ENCODE measurements around the gene BCCIP. TPM values are rescaled to one million over a fixed set of nuclear protein-coding genes. Genes with fewer than 3 reads are reported as not detected.

Gene BCCIP
- total RNA-seq, 1 experiment from 2014 or later: 102 TPM

- H3K36me3 Mint-ChIP-seq: peaks cover 20% of the 10 kb centered on the region
- H3K4me3 Mint-ChIP-seq: no peak overlapping the region
- no peak for DNase-seq (ENCODE audit: low spot score)
- no peaks in the 10 kb centered on the region for H3K4me1 Mint-ChIP-seq
- TF ChIP-seq, protein P1, sequence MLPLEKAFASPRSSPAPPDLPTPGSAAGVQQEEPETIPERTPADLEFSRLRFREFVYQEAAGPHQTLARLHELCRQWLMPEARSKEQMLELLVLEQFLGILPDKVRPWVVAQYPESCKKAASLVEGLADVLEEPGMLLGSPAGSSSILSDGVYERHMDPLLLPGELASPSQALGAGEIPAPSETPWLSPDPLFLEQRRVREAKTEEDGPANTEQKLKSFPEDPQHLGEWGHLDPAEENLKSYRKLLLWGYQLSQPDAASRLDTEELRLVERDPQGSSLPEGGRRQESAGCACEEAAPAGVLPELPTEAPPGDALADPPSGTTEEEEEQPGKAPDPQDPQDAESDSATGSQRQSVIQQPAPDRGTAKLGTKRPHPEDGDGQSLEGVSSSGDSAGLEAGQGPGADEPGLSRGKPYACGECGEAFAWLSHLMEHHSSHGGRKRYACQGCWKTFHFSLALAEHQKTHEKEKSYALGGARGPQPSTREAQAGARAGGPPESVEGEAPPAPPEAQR (CRISPR knock-in tag; IDR thresholded peaks at IDR 0.05): no peak
- TF ChIP-seq ZNF671 (CRISPR knock-in tag; IDR thresholded peaks at IDR 0.05): no peak
- no peak for TF ChIP-seq ATF1 (CRISPR knock-in tag; IDR thresholded peaks at IDR 0.05)
- TF ChIP-seq FOXK1 (CRISPR knock-in tag; IDR thresholded peaks at IDR 0.05): no peak
- TF ChIP-seq TEAD1 (CRISPR knock-in tag; IDR thresholded peaks at IDR 0.05): no peak
- TF ChIP-seq MYBL2 (CRISPR knock-in tag; IDR thresholded peaks at IDR 0.05): no peak
- TF ChIP-seq SMAD4 (CRISPR knock-in tag; IDR thresholded peaks at IDR 0.05): no peak
- TF ChIP-seq, protein P2, sequence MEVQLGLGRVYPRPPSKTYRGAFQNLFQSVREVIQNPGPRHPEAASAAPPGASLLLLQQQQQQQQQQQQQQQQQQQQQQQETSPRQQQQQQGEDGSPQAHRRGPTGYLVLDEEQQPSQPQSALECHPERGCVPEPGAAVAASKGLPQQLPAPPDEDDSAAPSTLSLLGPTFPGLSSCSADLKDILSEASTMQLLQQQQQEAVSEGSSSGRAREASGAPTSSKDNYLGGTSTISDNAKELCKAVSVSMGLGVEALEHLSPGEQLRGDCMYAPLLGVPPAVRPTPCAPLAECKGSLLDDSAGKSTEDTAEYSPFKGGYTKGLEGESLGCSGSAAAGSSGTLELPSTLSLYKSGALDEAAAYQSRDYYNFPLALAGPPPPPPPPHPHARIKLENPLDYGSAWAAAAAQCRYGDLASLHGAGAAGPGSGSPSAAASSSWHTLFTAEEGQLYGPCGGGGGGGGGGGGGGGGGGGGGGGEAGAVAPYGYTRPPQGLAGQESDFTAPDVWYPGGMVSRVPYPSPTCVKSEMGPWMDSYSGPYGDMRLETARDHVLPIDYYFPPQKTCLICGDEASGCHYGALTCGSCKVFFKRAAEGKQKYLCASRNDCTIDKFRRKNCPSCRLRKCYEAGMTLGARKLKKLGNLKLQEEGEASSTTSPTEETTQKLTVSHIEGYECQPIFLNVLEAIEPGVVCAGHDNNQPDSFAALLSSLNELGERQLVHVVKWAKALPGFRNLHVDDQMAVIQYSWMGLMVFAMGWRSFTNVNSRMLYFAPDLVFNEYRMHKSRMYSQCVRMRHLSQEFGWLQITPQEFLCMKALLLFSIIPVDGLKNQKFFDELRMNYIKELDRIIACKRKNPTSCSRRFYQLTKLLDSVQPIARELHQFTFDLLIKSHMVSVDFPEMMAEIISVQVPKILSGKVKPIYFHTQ (CRISPR knock-in tag; IDR thresholded peaks at IDR 0.05): no peak
- no peak for TF ChIP-seq ESRRA (CRISPR knock-in tag; IDR thresholded peaks at IDR 0.05; ENCODE audit: borderline replicate concordance)
- TF ChIP-seq, protein P3, sequence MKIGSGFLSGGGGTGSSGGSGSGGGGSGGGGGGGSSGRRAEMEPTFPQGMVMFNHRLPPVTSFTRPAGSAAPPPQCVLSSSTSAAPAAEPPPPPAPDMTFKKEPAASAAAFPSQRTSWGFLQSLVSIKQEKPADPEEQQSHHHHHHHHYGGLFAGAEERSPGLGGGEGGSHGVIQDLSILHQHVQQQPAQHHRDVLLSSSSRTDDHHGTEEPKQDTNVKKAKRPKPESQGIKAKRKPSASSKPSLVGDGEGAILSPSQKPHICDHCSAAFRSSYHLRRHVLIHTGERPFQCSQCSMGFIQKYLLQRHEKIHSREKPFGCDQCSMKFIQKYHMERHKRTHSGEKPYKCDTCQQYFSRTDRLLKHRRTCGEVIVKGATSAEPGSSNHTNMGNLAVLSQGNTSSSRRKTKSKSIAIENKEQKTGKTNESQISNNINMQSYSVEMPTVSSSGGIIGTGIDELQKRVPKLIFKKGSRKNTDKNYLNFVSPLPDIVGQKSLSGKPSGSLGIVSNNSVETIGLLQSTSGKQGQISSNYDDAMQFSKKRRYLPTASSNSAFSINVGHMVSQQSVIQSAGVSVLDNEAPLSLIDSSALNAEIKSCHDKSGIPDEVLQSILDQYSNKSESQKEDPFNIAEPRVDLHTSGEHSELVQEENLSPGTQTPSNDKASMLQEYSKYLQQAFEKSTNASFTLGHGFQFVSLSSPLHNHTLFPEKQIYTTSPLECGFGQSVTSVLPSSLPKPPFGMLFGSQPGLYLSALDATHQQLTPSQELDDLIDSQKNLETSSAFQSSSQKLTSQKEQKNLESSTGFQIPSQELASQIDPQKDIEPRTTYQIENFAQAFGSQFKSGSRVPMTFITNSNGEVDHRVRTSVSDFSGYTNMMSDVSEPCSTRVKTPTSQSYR (CRISPR knock-in tag; IDR thresholded peaks at IDR 0.05): no peak
- no peak for TF ChIP-seq NFATC4 (CRISPR knock-in tag; IDR thresholded peaks at IDR 0.05)
- TF ChIP-seq ELF4 (CRISPR knock-in tag; IDR thresholded peaks at IDR 0.05; ENCODE audit: low read depth): no peak
- POLR2A ChIA-PET: no interaction called here
- no peaks in the 10 kb centered on the region for H3K9me3 Mint-ChIP-seq
- ATAC-seq: no peak
- CTCF ChIA-PET: no interaction called here
- H3K27ac Mint-ChIP-seq: no peak overlapping the region
- no peaks in the 10 kb centered on the region for H3K27me3 Mint-ChIP-seq (ENCODE audit: low read depth)
Measured at GRCh38 chr10:125795128-125795527, 28.2 kb upstream of the BCCIP start.

- DNase-seq (ENCODE audit: low spot score) (no peak), ATAC-seq (no peak)
- ChIA-PET POLR2A (no interaction called here), CTCF (interaction anchor here (0.6 kb wide), 1 partner anchor 994 kb away, joined by 5 read pairs; no protein-coding TSS in a partner anchor)
- Mint-ChIP-seq H3K4me1 (no peaks in the 10 kb centered on the region), H3K27ac (no peak overlapping the region), H3K4me3 (no peak overlapping the region), H3K36me3 (peaks cover 20% of the 10 kb centered on the region), H3K27me3 (ENCODE audit: low read depth) (no peaks in the 10 kb centered on the region), H3K9me3 (no peaks in the 10 kb centered on the region)
- TF ChIP-seq ERG (CRISPR knock-in tag; IDR thresholded peaks at IDR 0.05): no peak
- no peak for TF ChIP-seq ELF4 (CRISPR knock-in tag; IDR thresholded peaks at IDR 0.05; ENCODE audit: low read depth)
- TF ChIP-seq, protein P4, sequence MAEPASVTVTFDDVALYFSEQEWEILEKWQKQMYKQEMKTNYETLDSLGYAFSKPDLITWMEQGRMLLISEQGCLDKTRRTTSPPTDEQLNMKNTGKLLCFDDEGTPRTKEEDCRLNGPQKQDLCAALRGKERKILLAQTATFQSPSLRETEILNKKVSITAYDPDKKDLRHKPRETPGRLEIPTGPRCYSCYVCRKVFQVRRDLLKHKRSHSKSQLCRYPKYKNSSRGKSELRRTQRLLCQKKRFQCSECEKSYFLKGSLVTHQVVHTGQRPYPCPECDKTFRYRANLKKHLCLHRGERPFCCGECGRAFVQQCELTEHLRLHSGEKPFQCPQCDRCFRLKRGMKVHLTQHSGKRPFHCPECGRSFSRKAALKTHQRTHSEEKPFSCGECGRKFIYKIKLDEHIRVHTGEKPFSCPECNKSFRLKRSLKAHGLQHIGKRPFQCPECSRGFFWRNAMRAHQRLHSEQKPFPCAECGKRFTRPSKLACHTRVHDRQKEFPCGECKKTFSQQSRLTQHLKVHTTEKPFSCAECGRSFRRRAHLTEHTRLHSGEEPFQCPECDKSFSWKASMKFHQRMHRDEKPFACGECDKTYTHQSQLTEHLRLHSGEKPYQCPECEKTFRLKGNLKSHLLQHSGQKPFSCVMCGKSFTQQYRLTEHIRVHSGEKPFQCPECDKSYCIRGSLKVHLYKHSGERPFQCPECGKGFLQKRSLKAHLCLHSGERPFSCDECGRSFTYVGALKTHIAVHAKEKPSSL (CRISPR knock-in tag; conservative IDR thresholded peaks at IDR 0.05): no peak
- TF ChIP-seq, protein P2 (CRISPR knock-in tag; IDR thresholded peaks at IDR 0.05): no peak
- no peak for TF ChIP-seq NR2C2 (CRISPR knock-in tag; IDR thresholded peaks at IDR 0.05)
- TF ChIP-seq AFF4 (CRISPR knock-in tag; IDR thresholded peaks at IDR 0.05; ENCODE audit: borderline replicate concordance): no peak
- no peak for TF ChIP-seq ZNF416 (CRISPR knock-in tag; IDR thresholded peaks at IDR 0.05)
Measured at GRCh38 chr10:125795637-125796190, 27.6 kb upstream of the BCCIP start.

Measured in WTC11 (cell line).